RWPE1 (cell line): ENCODE results near the gene VIPR1.

Experiments
- CTCF ChIA-PET: fragments of 350-600 bp; sonication (Branson Sonifier 250); formaldehyde crosslinking; extraction: SDS; loops from one replicate; lab custom pipeline; 2021; lab: Yijun Ruan, JAX
- POLR2A ChIA-PET: fragments of 400-600 bp; formaldehyde crosslinking; extraction: SDS; loops from one replicate; lab custom pipeline; 2020; ENCODE audit warnings: antibody characterized with exemption; ENCODE audit not compliant: low non-redundant PET; lab: Yijun Ruan, JAX
- DNase-seq: peaks from one replicate; pipeline ENCODE4 v3.0.0; 2012; ENCODE audit warnings: low spot score
- H3K27ac ChIP-seq: fragments of 450-650 bp; 2 replicates; pipeline ENCODE4 v1.5.1; 2017
- CTCF ChIP-seq: fragments of 450-650 bp; conservative IDR thresholded peaks from 2 replicates; pipeline ENCODE4 v1.5.1; 2017; ENCODE audit warnings: low read depth, mild to moderate bottlenecking

VIPR1 gene

GRCh38 chr3:42507761-42508335 is 5.4 kb downstream of the VIPR1 start:
- no peak for DNase-seq
- POLR2A ChIA-PET: no interaction called here
- TF ChIP-seq CTCF: no peak
- no peak overlapping the region for H3K27ac ChIP-seq
- CTCF ChIA-PET: interaction anchor here (0.6 kb wide), 1 partner anchor 150 kb away, joined by 3 read pairs; no protein-coding TSS in a partner anchor

- no peak for DNase-seq
- H3K27ac ChIP-seq: no peak overlapping the region
- POLR2A ChIA-PET: no interaction called here
- CTCF ChIA-PET: no interaction called here
- no peak for TF ChIP-seq CTCF
These were observed 6.1 kb downstream of the VIPR1 start for GRCh38 chr3:42508562-42508961.

GRCh38 chr3:42509111-42509510 is 6.7 kb downstream of the VIPR1 start:
- ChIA-PET POLR2A (no interaction called here), CTCF (no interaction called here)
- DNase-seq: no peak
- no peak for TF ChIP-seq CTCF
- H3K27ac ChIP-seq: no peak overlapping the region

- H3K27ac ChIP-seq: no peak overlapping the region
- TF ChIP-seq CTCF: no peak
- POLR2A ChIA-PET: no interaction called here
- CTCF ChIA-PET: interaction anchor here (1.2 kb wide), 1 partner anchor 9 kb away, joined by 4 read pairs; the partner anchor contains the start of gene VIPR1
- DNase-seq: no peak
These were observed 7.9 kb downstream of the VIPR1 start for GRCh38 chr3:42510325-42510724.

- ChIA-PET POLR2A (no interaction called here), CTCF (interaction anchor here (1.2 kb wide), 1 partner anchor 9 kb away, joined by 4 read pairs; the partner anchor contains the start of gene VIPR1)
- TF ChIP-seq CTCF: no peak
- DNase-seq: no peak
- H3K27ac ChIP-seq: no peak overlapping the region
These were observed 8.8 kb downstream of the VIPR1 start for GRCh38 chr3:42511201-42511600.

- no peak for TF ChIP-seq CTCF
- no peak overlapping the region for H3K27ac ChIP-seq
- no peak for DNase-seq
- ChIA-PET CTCF (no interaction called here), POLR2A (no interaction called here)
These were observed 9.3 kb downstream of the VIPR1 start for GRCh38 chr3:42511736-42512135.
